ENCODE data around the gene RAPGEF1. TPM values are rescaled to one million over a fixed set of nuclear protein-coding genes. Genes with fewer than 3 reads are reported as not detected.

The RAPGEF1 gene
- total RNA-seq, 1 experiment from 2014 or later: 25.2 TPM

DNA sequence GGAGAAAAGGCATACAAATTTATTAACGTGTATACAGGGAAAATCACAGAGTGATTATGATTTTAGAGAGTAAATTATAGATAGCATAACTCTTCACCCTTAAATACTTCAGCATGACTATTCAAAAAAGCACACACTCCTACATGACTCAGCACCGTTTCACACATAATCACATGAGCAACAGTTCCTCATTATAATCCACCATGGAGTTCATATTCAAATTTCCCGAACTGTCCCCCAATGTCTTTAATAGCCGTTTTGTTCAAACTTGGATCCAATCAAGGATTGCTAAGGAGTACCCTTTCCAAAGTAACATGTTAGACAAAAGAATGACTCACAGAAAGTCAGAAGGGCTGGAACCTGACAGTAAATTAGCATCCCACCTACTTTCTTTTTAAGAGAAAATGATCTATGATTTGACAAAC, 32.1 kb downstream of the RAPGEF1 start:
- ChIA-PET POLR2A (ENCODE audit: unreplicated experiment) (no interaction called here), CTCF (no interaction called here)
- peak; percentile 80 for ATAC-seq
- no peaks in the 10 kb centered on the region for H3F3A ChIP-seq (ENCODE audit: low read length, unreplicated experiment)
- H3K4me1 ChIP-seq (ENCODE audit: insufficient read depth, low read length): peaks cover 24% of the 10 kb centered on the region
- no peak overlapping the region for H3K9ac ChIP-seq (ENCODE audit: low read length)
- no peaks in the 10 kb centered on the region for H3K27me3 ChIP-seq (ENCODE audit: low read length)
- no peaks in the 10 kb centered on the region for H4K20me1 ChIP-seq (ENCODE audit: low read length)
- H3K4me2 ChIP-seq (ENCODE audit: low read length): peak overlapping the region; percentile 55
- no peak overlapping the region for H3K4me3 ChIP-seq (ENCODE audit: low read length)
- no TSS peak for BruUV-seq (replicated peaks)
- intact Hi-C loops (cut with micrococcal nuclease): no loop called here
- peak overlapping the region; percentile 31; the same call in 1 of the 2 replicates for H2AFZ ChIP-seq (ENCODE audit: low read length)
- H3K36me3 ChIP-seq (ENCODE audit: low read depth, low read length): no peaks in the 10 kb centered on the region
- TF ChIP-seq EZH2 (IDR thresholded peaks at IDR 0.05; ENCODE audit: low read length, unreplicated experiment): no peak
- TF ChIP-seq, protein P1, sequence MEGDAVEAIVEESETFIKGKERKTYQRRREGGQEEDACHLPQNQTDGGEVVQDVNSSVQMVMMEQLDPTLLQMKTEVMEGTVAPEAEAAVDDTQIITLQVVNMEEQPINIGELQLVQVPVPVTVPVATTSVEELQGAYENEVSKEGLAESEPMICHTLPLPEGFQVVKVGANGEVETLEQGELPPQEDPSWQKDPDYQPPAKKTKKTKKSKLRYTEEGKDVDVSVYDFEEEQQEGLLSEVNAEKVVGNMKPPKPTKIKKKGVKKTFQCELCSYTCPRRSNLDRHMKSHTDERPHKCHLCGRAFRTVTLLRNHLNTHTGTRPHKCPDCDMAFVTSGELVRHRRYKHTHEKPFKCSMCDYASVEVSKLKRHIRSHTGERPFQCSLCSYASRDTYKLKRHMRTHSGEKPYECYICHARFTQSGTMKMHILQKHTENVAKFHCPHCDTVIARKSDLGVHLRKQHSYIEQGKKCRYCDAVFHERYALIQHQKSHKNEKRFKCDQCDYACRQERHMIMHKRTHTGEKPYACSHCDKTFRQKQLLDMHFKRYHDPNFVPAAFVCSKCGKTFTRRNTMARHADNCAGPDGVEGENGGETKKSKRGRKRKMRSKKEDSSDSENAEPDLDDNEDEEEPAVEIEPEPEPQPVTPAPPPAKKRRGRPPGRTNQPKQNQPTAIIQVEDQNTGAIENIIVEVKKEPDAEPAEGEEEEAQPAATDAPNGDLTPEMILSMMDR (conservative IDR thresholded peaks at IDR 0.05; ENCODE audit: low read depth, low read length): no peak
- TF ChIP-seq EZH2phosphoT487 (IDR thresholded peaks at IDR 0.05; ENCODE audit: borderline replicate concordance, low read length): no peak
- H3K79me2 ChIP-seq (ENCODE audit: low read length): peaks cover 45% of the 10 kb centered on the region
- H3K9me2 ChIP-seq (replicated peaks; ENCODE audit: low read length): no peaks in the 10 kb centered on the region
- H3K9me3 ChIP-seq (ENCODE audit: low read length): no peaks in the 10 kb centered on the region
- peak; percentile 46 for DNase-seq
- peak overlapping the region; percentile 70 for H3K27ac ChIP-seq (ENCODE audit: low read length)

DNA sequence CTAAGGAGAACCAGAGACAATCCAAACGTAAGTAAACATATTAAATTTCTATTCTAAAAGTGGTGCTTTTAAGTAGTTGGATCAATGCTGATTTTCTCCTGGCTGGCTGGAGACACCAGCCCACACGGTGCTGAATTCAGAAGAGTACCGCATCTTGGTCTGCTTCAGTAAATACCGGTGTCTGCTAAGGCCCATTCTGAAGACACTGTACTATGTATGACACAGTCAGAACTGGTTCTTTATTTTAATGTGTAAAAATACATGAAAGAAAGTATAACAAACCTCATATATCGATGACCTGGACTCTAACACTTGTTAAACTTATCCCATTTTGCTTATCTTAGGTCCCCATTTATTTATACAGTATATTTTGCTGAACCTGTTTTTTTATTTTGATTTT, 32.8 kb downstream of the RAPGEF1 start:
- no peaks in the 10 kb centered on the region for H3K27me3 ChIP-seq (ENCODE audit: low read length)
- POLR2A ChIA-PET (ENCODE audit: unreplicated experiment): no interaction called here
- intact Hi-C loops (cut with micrococcal nuclease): no loop called here
- no peaks in the 10 kb centered on the region for H3K9me3 ChIP-seq (ENCODE audit: low read length)
- CTCF ChIA-PET: no interaction called here
- H3K9ac ChIP-seq (ENCODE audit: low read length): no peak overlapping the region
- peak overlapping the region; percentile 55; the same call in 1 of the 2 replicates for H3K4me2 ChIP-seq (ENCODE audit: low read length)
- H3K36me3 ChIP-seq (ENCODE audit: low read depth, low read length): no peaks in the 10 kb centered on the region
- H3K4me1 ChIP-seq (ENCODE audit: insufficient read depth, low read length): peaks cover 28% of the 10 kb centered on the region
- H3F3A ChIP-seq (ENCODE audit: low read length, unreplicated experiment): no peaks in the 10 kb centered on the region
- no peak overlapping the region for H3K4me3 ChIP-seq (ENCODE audit: low read length)
- DNase-seq: no peak
- ATAC-seq: no peak
- peak overlapping the region; percentile 70 for H3K27ac ChIP-seq (ENCODE audit: low read length)
- peaks cover 45% of the 10 kb centered on the region for H3K79me2 ChIP-seq (ENCODE audit: low read length)
- TF ChIP-seq EZH2phosphoT487 (IDR thresholded peaks at IDR 0.05; ENCODE audit: borderline replicate concordance, low read length) (no peak), EZH2 (IDR thresholded peaks at IDR 0.05; ENCODE audit: low read length, unreplicated experiment) (no peak)
- TF ChIP-seq, protein P1 (conservative IDR thresholded peaks at IDR 0.05; ENCODE audit: low read depth, low read length): no peak
- BruUV-seq (replicated peaks): no TSS peak
- no peaks in the 10 kb centered on the region for H4K20me1 ChIP-seq (ENCODE audit: low read length)
- H3K9me2 ChIP-seq (replicated peaks; ENCODE audit: low read length): no peaks in the 10 kb centered on the region
- no peak overlapping the region for H2AFZ ChIP-seq (ENCODE audit: low read length)

DNA sequence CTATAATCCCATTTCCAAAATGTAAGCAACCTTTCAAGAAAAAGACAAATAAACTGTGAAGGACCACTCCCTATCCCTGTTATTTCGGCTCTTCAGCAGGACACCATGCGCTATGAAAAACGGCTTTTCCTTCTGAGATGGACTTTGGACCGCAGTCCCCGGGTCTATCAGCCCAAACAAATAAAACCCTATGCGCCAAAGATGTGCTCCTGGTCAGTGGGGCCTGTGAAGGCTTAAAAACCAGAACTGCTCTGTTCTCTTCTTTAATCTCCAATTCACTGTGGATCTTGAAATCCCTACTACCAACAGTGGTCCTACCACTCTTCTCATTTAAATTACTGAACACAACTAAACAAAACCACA, 33.3 kb downstream of the RAPGEF1 start:
- Histone ChIP-seq H3K4me3 (ENCODE audit: low read length) (no peak overlapping the region), H3K4me2 (ENCODE audit: low read length) (no peak overlapping the region), H3F3A (ENCODE audit: low read length, unreplicated experiment) (no peaks in the 10 kb centered on the region), H3K36me3 (ENCODE audit: low read depth, low read length) (no peaks in the 10 kb centered on the region), H3K27me3 (ENCODE audit: low read length) (no peaks in the 10 kb centered on the region), H3K9ac (ENCODE audit: low read length) (no peak overlapping the region), H4K20me1 (ENCODE audit: low read length) (no peaks in the 10 kb centered on the region), H3K4me1 (ENCODE audit: insufficient read depth, low read length) (peaks cover 28% of the 10 kb centered on the region), H3K9me2 (replicated peaks; ENCODE audit: low read length) (no peaks in the 10 kb centered on the region), H3K9me3 (ENCODE audit: low read length) (no peaks in the 10 kb centered on the region), H2AFZ (ENCODE audit: low read length) (no peak overlapping the region), H3K27ac (ENCODE audit: low read length) (no peak overlapping the region), H3K79me2 (ENCODE audit: low read length) (peaks cover 50% of the 10 kb centered on the region)
- ATAC-seq: no peak
- BruUV-seq (replicated peaks): no TSS peak
- ChIA-PET CTCF (no interaction called here), POLR2A (ENCODE audit: unreplicated experiment) (no interaction called here)
- no peak for DNase-seq
- TF ChIP-seq, protein P1 (conservative IDR thresholded peaks at IDR 0.05; ENCODE audit: low read depth, low read length): no peak
- intact Hi-C loops (cut with micrococcal nuclease): no loop called here

Measured in PC-3 (cell line).